IMR-90 (cell line): ENCODE measurements around the gene ALG11.

Experiments used
- POLR2A ChIP-seq: IDR thresholded peaks from 2 replicates; pipeline ENCODE4 v1.6.1; 2012; ENCODE audit warnings: mild to moderate bottlenecking, low read depth, low read length
- RCOR1 ChIP-seq: IDR thresholded peaks from 2 replicates; pipeline ENCODE4 v1.6.1; 2012; ENCODE audit warnings: mild to moderate bottlenecking, low read length, improper control_type of control experiment; ENCODE audit not compliant: insufficient replicate concordance
- RFX5 ChIP-seq: IDR thresholded peaks from 2 replicates; pipeline ENCODE4 v1.8.0; 2012; ENCODE audit warnings: low read depth, mild to moderate bottlenecking, low read length, moderate library complexity
- SMC3 ChIP-seq: fragments of 150-350 bp; IDR thresholded peaks from 2 replicates; pipeline ENCODE4 v1.6.1; 2016; ENCODE audit warnings: low read depth, mild to moderate bottlenecking, antibody characterized with exemption, low read length, moderate library complexity
- TF ChIP-seq, protein P1 (sequence below): conservative IDR thresholded peaks from 2 replicates; pipeline ENCODE4 v1.5.1; 2012; ENCODE audit warnings: mild to moderate bottlenecking, low read depth, low read length, improper control_type of control experiment

DNA sequence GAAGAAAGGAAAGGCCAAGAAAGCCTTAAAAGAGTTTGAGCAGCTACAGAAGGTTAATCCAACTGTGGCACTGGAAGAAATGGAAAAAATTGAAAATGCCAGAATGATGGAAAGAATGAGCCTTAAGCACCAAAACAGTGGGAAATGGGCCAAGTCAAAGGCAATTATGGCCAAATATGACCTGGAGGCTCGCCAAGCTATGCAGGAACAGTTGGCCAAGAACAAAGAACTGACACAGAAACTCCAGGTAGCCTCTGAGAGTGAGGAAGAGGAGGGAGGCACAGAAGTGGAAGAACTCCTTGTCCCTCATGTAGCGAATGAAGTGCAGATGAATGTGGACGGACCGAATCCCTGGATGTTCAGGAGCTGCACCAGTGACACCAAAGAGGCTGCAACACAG lies 17.4 kb downstream of the ALG11 start:
- TF ChIP-seq, protein P1, sequence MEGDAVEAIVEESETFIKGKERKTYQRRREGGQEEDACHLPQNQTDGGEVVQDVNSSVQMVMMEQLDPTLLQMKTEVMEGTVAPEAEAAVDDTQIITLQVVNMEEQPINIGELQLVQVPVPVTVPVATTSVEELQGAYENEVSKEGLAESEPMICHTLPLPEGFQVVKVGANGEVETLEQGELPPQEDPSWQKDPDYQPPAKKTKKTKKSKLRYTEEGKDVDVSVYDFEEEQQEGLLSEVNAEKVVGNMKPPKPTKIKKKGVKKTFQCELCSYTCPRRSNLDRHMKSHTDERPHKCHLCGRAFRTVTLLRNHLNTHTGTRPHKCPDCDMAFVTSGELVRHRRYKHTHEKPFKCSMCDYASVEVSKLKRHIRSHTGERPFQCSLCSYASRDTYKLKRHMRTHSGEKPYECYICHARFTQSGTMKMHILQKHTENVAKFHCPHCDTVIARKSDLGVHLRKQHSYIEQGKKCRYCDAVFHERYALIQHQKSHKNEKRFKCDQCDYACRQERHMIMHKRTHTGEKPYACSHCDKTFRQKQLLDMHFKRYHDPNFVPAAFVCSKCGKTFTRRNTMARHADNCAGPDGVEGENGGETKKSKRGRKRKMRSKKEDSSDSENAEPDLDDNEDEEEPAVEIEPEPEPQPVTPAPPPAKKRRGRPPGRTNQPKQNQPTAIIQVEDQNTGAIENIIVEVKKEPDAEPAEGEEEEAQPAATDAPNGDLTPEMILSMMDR: no peak
- no peak for TF ChIP-seq POLR2A
- no peak for TF ChIP-seq RFX5
- no peak for TF ChIP-seq RCOR1
- TF ChIP-seq SMC3: no peak
